GM12878 (cell line): Measurements from ENCODE around the gene RPA3. TPM values are rescaled to one million over a fixed set of nuclear protein-coding genes. Genes with fewer than 3 reads are reported as not detected.

Experiments used
- ATAC-seq: fragments of 200-7000 bp; cut with Tn5 transposase; 3 replicates; pipeline ENCODE4 v1.9.1; 2020; ENCODE audit warnings: mild to moderate bottlenecking, moderate library complexity
- BruUV-seq: library from RNA; stranded (reverse); fragments of 400-500 nt; replicated peaks from 2 replicates; lab custom pipeline; 2021; lab: Mats Ljungman, UMichigan
- CTCF ChIA-PET: fragments of 300-600 bp; sonication (Branson Sonifier 250); formaldehyde crosslinking; extraction: SDS; loops from one replicate; lab custom pipeline; 2021; ENCODE audit warnings: inconsistent platforms; lab: Yijun Ruan, JAX
- POLR2A ChIA-PET: fragments of 350-600 bp; formaldehyde crosslinking; extraction: SDS; loops from one replicate; lab custom pipeline; 2021; ENCODE audit warnings: inconsistent platforms; lab: Charles Lee
- RAD21 ChIA-PET: fragments of 300-600 bp; sonication (Branson Sonifier 250); formaldehyde crosslinking; loops from one replicate; lab custom pipeline; 2023; ENCODE audit warnings: antibody characterized with exemption; ENCODE audit not compliant: unreplicated experiment; lab: Charles Lee
- SMC1A ChIA-PET: fragments of 300-600 bp; sonication (Branson Sonifier 250); formaldehyde crosslinking; loops from one replicate; lab custom pipeline; 2023; ENCODE audit not compliant: unreplicated experiment, uncharacterized antibody; lab: Charles Lee
- DNase-seq: peaks from one replicate; pipeline ENCODE4 v3.0.0-alpha.2; 2011; ENCODE audit warnings: low read depth, low spot score
- FAIRE-seq: peaks from 3 replicates; lab custom pipeline; 2011; peaks lifted over from hg19 to GRCh38; lab: Jason Lieb, UNC
- H2AFZ ChIP-seq: 2 replicates; pipeline ENCODE4 v1.6.0; 2011; ENCODE audit warnings: low read depth, low read length, control low read depth; ENCODE audit not compliant: control insufficient read depth
- H3K27ac ChIP-seq: 2 replicates; pipeline ENCODE4 v1.5.1; 2011; ENCODE audit warnings: control low read depth; ENCODE audit not compliant: control insufficient read depth, insufficient read depth
- H3K27me3 ChIP-seq, 2 experiments: replicated peaks in 1 of 2; 2 replicates each; pipeline versions ENCODE4 v1.6.0 to v1.6.1; 2011; ENCODE audit warnings: low read length in 1 of 2; ENCODE audit not compliant: control insufficient read depth in 2 of 2, insufficient read depth in 2 of 2
- H3K36me3 ChIP-seq, 2 experiments: 2 replicates each; pipeline ENCODE4 v1.5.1; 2011; ENCODE audit warnings: low read length in 1 of 2; ENCODE audit not compliant: control insufficient read depth in 2 of 2, insufficient read depth in 2 of 2
- H3K4me1 ChIP-seq: 2 replicates; pipeline ENCODE4 v1.6.1; 2011; ENCODE audit warnings: mild to moderate bottlenecking, low read length, moderate library complexity, mixed read lengths; ENCODE audit not compliant: control insufficient read depth, insufficient read depth
- H3K4me2 ChIP-seq: 2 replicates; pipeline ENCODE4 v1.6.0; 2011; ENCODE audit warnings: control low read depth; ENCODE audit not compliant: control insufficient read depth, insufficient read depth
- H3K4me3 ChIP-seq: fragments of 200-600 bp; sonication (generic); 2 replicates; pipeline ENCODE4 v1.5.1; 2016
- H3K79me2 ChIP-seq: 2 replicates; pipeline ENCODE4 v1.6.0; 2011; ENCODE audit warnings: low read length; ENCODE audit not compliant: control insufficient read depth, insufficient read depth
- H3K9ac ChIP-seq: 2 replicates; pipeline ENCODE4 v1.8.0; 2011; ENCODE audit warnings: low read length, control low read depth, mixed read lengths; ENCODE audit not compliant: control insufficient read depth, insufficient read depth
- H3K9me3 ChIP-seq: replicated peaks from 3 replicates; pipeline ENCODE4 v1.5.1; 2011; ENCODE audit warnings: mild to moderate bottlenecking, low read length; ENCODE audit not compliant: control insufficient read depth, insufficient read depth
- H4K20me1 ChIP-seq: 2 replicates; pipeline ENCODE4 v1.6.0; 2011; ENCODE audit not compliant: control insufficient read depth, insufficient read depth
- ATF7 ChIP-seq: fragments of 450-650 bp; IDR thresholded peaks from 2 replicates; pipeline ENCODE4 v1.6.1; 2016; ENCODE audit warnings: low read depth, mild to moderate bottlenecking
- BHLHE40 ChIP-seq, 2 experiments: fragments of 450-650 bp in 1 of 2; IDR thresholded peaks; 2 replicates each; pipeline ENCODE4 v1.6.1; 2011 to 2017; ENCODE audit warnings: low read depth in 2 of 2, borderline replicate concordance in 1 of 2, improper control_type of control experiment in 1 of 2, low read length in 1 of 2, mild to moderate bottlenecking in 1 of 2
- CEBPZ ChIP-seq: fragments of 150-350 bp; IDR thresholded peaks from 2 replicates; pipeline ENCODE4 v1.6.1; 2016; ENCODE audit warnings: low read depth, low read length
- E2F4 ChIP-seq: IDR thresholded peaks from 2 replicates; pipeline ENCODE4 v1.6.1; 2012; ENCODE audit warnings: low read depth, low read length, improper control_type of control experiment
- EED ChIP-seq: sonication (generic); IDR thresholded peaks from 2 replicates; pipeline ENCODE4 v1.6.1; 2016; ENCODE audit warnings: antibody characterized with exemption, low read depth
- ELK1 ChIP-seq: IDR thresholded peaks from 2 replicates; pipeline ENCODE4 v1.6.1; 2012; ENCODE audit warnings: low read depth, low read length, improper control_type of control experiment
- MTA2 ChIP-seq: fragments of 450-650 bp; IDR thresholded peaks from 2 replicates; pipeline ENCODE4 v1.6.1; 2016; ENCODE audit warnings: low read depth, mild to moderate bottlenecking, moderate library complexity
- MTA3 ChIP-seq: IDR thresholded peaks from 2 replicates; pipeline ENCODE4 v1.6.1; 2012; ENCODE audit warnings: low read length, inconsistent platforms, borderline replicate concordance
- NBN ChIP-seq: fragments of 450-650 bp; IDR thresholded peaks from 2 replicates; pipeline ENCODE4 v1.6.1; 2016
- PKNOX1 ChIP-seq: fragments of 450-650 bp; IDR thresholded peaks from 2 replicates; pipeline ENCODE4 v1.6.1; 2016; ENCODE audit warnings: mild to moderate bottlenecking
- SP1 ChIP-seq: IDR thresholded peaks from one replicate; pipeline ENCODE4 v1.6.1; 2011; ENCODE audit warnings: low read depth, low read length
- STAT3 ChIP-seq: IDR thresholded peaks from 2 replicates; pipeline ENCODE4 v1.6.1; 2011; ENCODE audit warnings: low read depth, low read length, improper control_type of control experiment
- ZNF274 ChIP-seq: IDR thresholded peaks from one replicate; pipeline ENCODE4 v1.8.0; 2011; ENCODE audit not compliant: insufficient read length, insufficient read depth
- WGBS: methylation state at CpG from one replicate; pipeline ENCODE4 v1.1.6; 2016; ENCODE audit warnings: low lambda C conversion rate; ENCODE audit not compliant: insufficient replicate concordance, insufficient coverage; ENCODE audit errors: missing lambda C conversion rate; 5-methylcytosine and 5-hydroxymethylcytosine counted together
- in situ Hi-C: fragments of 300-500 bp; cut with MboI; formaldehyde crosslinking; loops from 9 replicates; pipeline ENCODE4 v1.14.3; 2018; ENCODE audit warnings: mixed read lengths
- intact Hi-C: fragments of 100-400 bp; cut with micrococcal nuclease; formaldehyde crosslinking; loops from one replicate; pipeline ENCODE4 v1.14.2; 2022; ENCODE audit not compliant: unreplicated experiment
- polyA plus RNA-seq, 11 experiments: library from polyadenylated mRNA; depleted of rRNA in 4 of 11; unstranded in 6 of 11; stranded (reverse) in 5 of 11; fragments of >200 nt; fragmentation: Nextera tagmentation in 4 of 11; fragmentation: Illumina TruSeq in 1 of 11; extraction: Ambion mirVana in 4 of 11; extraction: Trizol in 1 of 11; gene quantifications; 1 replicate in 1 of 11; 2 replicates in 10 of 11; pipeline versions ENCODE4 v1.2.1 to v1.2.3, GENCODE V29; 2011 to 2016; ENCODE audit warnings: inconsistent platforms in 2 of 11, missing spikeins in 2 of 11, low read depth in 1 of 11
- total RNA-seq, 4 experiments: library from RNA; depleted of rRNA in 3 of 4; stranded (reverse); fragments of >200 nt in 3 of 4; fragmentation: Illumina TruSeq in 1 of 4; extraction: Trizol in 1 of 4; gene quantifications; 2 replicates each; pipeline versions ENCODE4 v1.2.1 to v1.2.3, GENCODE V29; 2013 to 2021

The RPA3 gene
- total and polyA plus RNA-seq, 10 of the 15 experiments (the other 5 are each of a cell fraction or from before 2014, with no cell fraction given) = 60.2 to 343 (median 112) TPM

GRCh38 chr7:7671361-7671760, 47.0 kb downstream of the RPA3 start:
- SMC1A ChIA-PET = interaction anchor here (1.1 kb wide), 2 partner anchors 10 to 87 kb away, joined by 3 to 5 read pairs; no protein-coding TSS in a partner anchor
- Histone ChIP-seq H4K20me1 (no peaks in the 10 kb centered on the region), H2AFZ (no peak overlapping the region), H3K9ac (no peak overlapping the region), H3K4me2 (no peak overlapping the region), H3K36me3 (peaks cover 0 to 2% of the 10 kb centered on the region in 2 experiments; a peak in 2 of 4 replicates), H3K4me3 (no peak overlapping the region), H3K4me1 (no peaks in the 10 kb centered on the region), H3K79me2 (no peaks in the 10 kb centered on the region), H3K27me3 (no peaks in the 10 kb centered on the region), H3K27ac (no peak overlapping the region), H3K9me3 (peaks cover 10% of the 10 kb centered on the region)
- whole genome bisulfite sequencing = 62% methylated on average over 3 of the region's 3 CpGs
- ATAC-seq (peak; percentile 34; the same call in 2 of the 3 replicates), DNase-seq (no peak), FAIRE-seq (no peak)
- CTCF ChIA-PET = no interaction called here
- intact Hi-C loops (no loop called here), in situ Hi-C loops (no loop called here)
- POLR2A ChIA-PET = interaction anchor here (0.6 kb wide), 1 partner anchor 507 kb away, joined by 4 read pairs; no protein-coding TSS in a partner anchor
- no TSS peak for BruUV-seq
- RAD21 ChIA-PET = interaction anchor here (1.0 kb wide), 1 partner anchor 518 kb away, joined by 5 read pairs; no protein-coding TSS in a partner anchor
- no peak for TF ChIP-seq STAT3
- TF ChIP-seq ZNF274 = no peak
- no peak for TF ChIP-seq CEBPZ
- no peak for TF ChIP-seq ELK1
- TF ChIP-seq PKNOX1 = no peak
- no peak for TF ChIP-seq MTA3
- TF ChIP-seq MTA2 = peak; percentile 85; the same call in 1 of the 2 replicates
- TF ChIP-seq EED = no peak
- no peak for TF ChIP-seq E2F4
- no peak for TF ChIP-seq SP1
- no peak for TF ChIP-seq BHLHE40 (IDR thresholded peaks at IDR 0.05; ENCODE audit: borderline replicate concordance in 1 of 2, low read depth in 2 of 2, low read length in 1 of 2)
- 0 out of 2 replicates have a peak, but pooled peaks have one; percentile 30 for TF ChIP-seq NBN
- peak; percentile 80 for TF ChIP-seq ATF7
